ENCODE data around the gene RERG. TPM values are rescaled to one million over a fixed set of nuclear protein-coding genes. Genes with fewer than 3 reads are reported as not detected.

RERG gene
- total RNA-seq, 6 experiments from 2014 or later: not detected

- no peak for TF ChIP-seq CTCF (IDR thresholded peaks at IDR 0.05)
- no peaks in the 10 kb centered on the region for H3K36me3 Mint-ChIP-seq (ENCODE audit: low read depth)
- H3K27me3 Mint-ChIP-seq (ENCODE audit: insufficient read depth): 0 out of 2 replicates have a peak, but pooled peaks cover 2% of the 10 kb centered on the region
- DNase-seq: no peak
- H3K4me3 Mint-ChIP-seq: no peak overlapping the region
- no peaks in the 10 kb centered on the region; the same call in 1 of the 2 replicates for H3K4me1 Mint-ChIP-seq (ENCODE audit: low read depth)
- no peak overlapping the region for H3K27ac Mint-ChIP-seq
- H3K9me3 Mint-ChIP-seq: no peaks in the 10 kb centered on the region
Measured at GRCh38 chr12:15152868-15153267, 68.3 kb downstream of the RERG start.

GRCh38 chr12:15152456-15152855 is 68.8 kb downstream of the RERG start:
- no peaks in the 10 kb centered on the region; the same call in 1 of the 2 replicates for H3K4me1 Mint-ChIP-seq (ENCODE audit: low read depth)
- no peaks in the 10 kb centered on the region for H3K9me3 Mint-ChIP-seq
- H3K27ac Mint-ChIP-seq: no peak overlapping the region
- no peaks in the 10 kb centered on the region for H3K36me3 Mint-ChIP-seq (ENCODE audit: low read depth)
- no peak overlapping the region for H3K4me3 Mint-ChIP-seq
- no peak; the same call in 1 of the 2 replicates for TF ChIP-seq CTCF (IDR thresholded peaks at IDR 0.05)
- no peak for DNase-seq
- H3K27me3 Mint-ChIP-seq (ENCODE audit: insufficient read depth): 0 out of 2 replicates have a peak, but pooled peaks cover 2% of the 10 kb centered on the region

- no peaks in the 10 kb centered on the region; the same call in 1 of the 2 replicates for H3K4me1 Mint-ChIP-seq (ENCODE audit: low read depth)
Measured at GRCh38 chr12:15151161-15152091, 69.8 kb downstream of the RERG start.

GRCh38 chr12:15146585-15146984 is 74.6 kb downstream of the RERG start:
- no peak overlapping the region for H3K27ac Mint-ChIP-seq
- no peak overlapping the region for H3K4me3 Mint-ChIP-seq
- DNase-seq: no peak
- no peaks in the 10 kb centered on the region for H3K36me3 Mint-ChIP-seq (ENCODE audit: low read depth)
- TF ChIP-seq CTCF (IDR thresholded peaks at IDR 0.05): no peak
- H3K4me1 Mint-ChIP-seq (ENCODE audit: low read depth): no peaks in the 10 kb centered on the region
- H3K27me3 Mint-ChIP-seq (ENCODE audit: insufficient read depth): no peaks in the 10 kb centered on the region; the same call in none of the 2 replicates
- no peaks in the 10 kb centered on the region for H3K9me3 Mint-ChIP-seq

More at GRCh38 chr12:15151161-15152091, 69.8 kb downstream of the RERG start:
- 0 out of 2 replicates have a peak, but pooled peaks cover 1% of the 10 kb centered on the region for H3K27me3 Mint-ChIP-seq (ENCODE audit: insufficient read depth)
- DNase-seq: no peak
- no peak overlapping the region for H3K27ac Mint-ChIP-seq
- peak; percentile 75 for TF ChIP-seq CTCF (IDR thresholded peaks at IDR 0.05)
- H3K9me3 Mint-ChIP-seq: no peaks in the 10 kb centered on the region
- no peaks in the 10 kb centered on the region for H3K36me3 Mint-ChIP-seq (ENCODE audit: low read depth)
- no peak overlapping the region for H3K4me3 Mint-ChIP-seq

- Mint-ChIP-seq H3K4me3 (no peak overlapping the region), H3K9me3 (no peaks in the 10 kb centered on the region; the same call in 1 of the 2 replicates), H3K36me3 (ENCODE audit: low read depth) (no peaks in the 10 kb centered on the region), H3K4me1 (ENCODE audit: low read depth) (no peaks in the 10 kb centered on the region), H3K27me3 (ENCODE audit: insufficient read depth) (no peaks in the 10 kb centered on the region; the same call in none of the 2 replicates), H3K27ac (no peak overlapping the region)
- no peak for TF ChIP-seq CTCF (IDR thresholded peaks at IDR 0.05)
- no peak for DNase-seq
Measured at GRCh38 chr12:15143467-15143866, 77.8 kb downstream of the RERG start.
